Stimulated activated effector memory CD8-positive, alpha-beta T cell treated with anti-CD3 and anti-CD28 coated beads, Interleukin-12 subunit alpha, Interleukin-12 subunit beta, amount 100 ng/mL, for 72 hours (primary cell): ENCODE measurements around the gene DEPDC1B.
"Not testable (repeated sequence)": the region's sequence is repeated elsewhere in the genome, so short reads cannot be mapped to it uniquely, and the experiment has no call there.

Experiments
- ATAC-seq: fragments of 150-1000 bp; cut with Tn5 transposase; 2 replicates; pipeline ENCODE4 v1.10.0; 2021
- DNase-seq, 2 donors: peaks; one replicate each; pipeline ENCODE4 v3.0.0; 2021 to 2022; ENCODE audit warnings: low spot score in 2 of 2
- H3K27ac Mint-ChIP-seq: one replicate; pipeline ENCODE4 v1.8.0; 2022; ENCODE audit warnings: mild to moderate bottlenecking, mixed read lengths
- H3K36me3 Mint-ChIP-seq: one replicate; pipeline ENCODE4 v1.8.0; 2022; ENCODE audit warnings: mild to moderate bottlenecking, mixed read lengths
- H3K4me1 Mint-ChIP-seq: one replicate; pipeline ENCODE4 v1.8.0; 2022; ENCODE audit warnings: mixed read lengths
- H3K4me3 Mint-ChIP-seq: one replicate; pipeline ENCODE4 v1.8.0; 2022; ENCODE audit warnings: mild to moderate bottlenecking, mixed read lengths
- H3K9me3 Mint-ChIP-seq: one replicate; pipeline ENCODE4 v1.8.0; 2022; ENCODE audit warnings: mixed read lengths

Gene DEPDC1B

GRCh38 chr5:60699609-60700415 lies at the start of gene DEPDC1B:
DEPDC1B (minus strand) TSS chr5:60700166; CDS start chr5:60700093, 73 bp downstream.
- H3K36me3 Mint-ChIP-seq = no peaks in the 10 kb centered on the region
- peak within 1 kb of the TSS; percentile 88 for H3K4me3 Mint-ChIP-seq
- H3K27ac Mint-ChIP-seq = peak within 1 kb of the TSS; percentile 87

DNA sequence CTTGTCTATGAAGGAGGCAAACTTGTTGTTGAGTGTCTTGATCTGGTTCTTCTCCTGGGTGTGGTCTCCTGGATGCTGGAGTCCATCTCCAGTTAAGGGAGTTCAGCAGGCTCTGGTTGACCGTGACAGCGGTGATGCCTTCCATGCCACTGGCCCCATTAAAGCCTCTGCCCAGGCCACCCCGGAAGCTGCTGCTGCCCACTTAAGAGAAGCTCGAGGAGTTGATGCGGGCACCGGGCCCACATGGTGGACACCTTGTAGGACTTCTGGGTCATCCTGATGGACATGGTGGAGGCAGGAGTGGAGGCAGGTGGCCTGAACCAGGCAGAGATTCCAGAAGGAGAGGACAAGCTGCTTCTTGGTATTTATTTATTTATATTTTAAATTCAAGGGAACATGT lies 44.7 kb upstream of the DEPDC1B start:
- Mint-ChIP-seq H3K4me3 (no peak overlapping the region), H3K27ac (no peak overlapping the region), H3K4me1 (no peaks in the 10 kb centered on the region), H3K9me3 (peaks cover 8% of the 10 kb centered on the region), H3K36me3 (no peaks in the 10 kb centered on the region)
- DNase-seq = no peak
- peak; percentile 34 for ATAC-seq

More at GRCh38 chr5:60699609-60700415, at the start of gene DEPDC1B:
- Mint-ChIP-seq H3K4me1 (peaks cover 20% of the 10 kb centered on the region), H3K9me3 (no peaks in the 10 kb centered on the region)
- ATAC-seq = peak; percentile 99
- DNase-seq = peak; percentile 81 to 91

- DNase-seq (no peak), ATAC-seq (no peak)
- H3K9me3 Mint-ChIP-seq = peaks cover 10% of the 10 kb centered on the region
- no peak overlapping the region for H3K4me3 Mint-ChIP-seq
- no peaks in the 10 kb centered on the region for H3K4me1 Mint-ChIP-seq
- H3K36me3 Mint-ChIP-seq = no peaks in the 10 kb centered on the region
- no peak overlapping the region for H3K27ac Mint-ChIP-seq
Observed at GRCh38 chr5:60743511-60744314, 43.7 kb upstream of the DEPDC1B start.

DNA sequence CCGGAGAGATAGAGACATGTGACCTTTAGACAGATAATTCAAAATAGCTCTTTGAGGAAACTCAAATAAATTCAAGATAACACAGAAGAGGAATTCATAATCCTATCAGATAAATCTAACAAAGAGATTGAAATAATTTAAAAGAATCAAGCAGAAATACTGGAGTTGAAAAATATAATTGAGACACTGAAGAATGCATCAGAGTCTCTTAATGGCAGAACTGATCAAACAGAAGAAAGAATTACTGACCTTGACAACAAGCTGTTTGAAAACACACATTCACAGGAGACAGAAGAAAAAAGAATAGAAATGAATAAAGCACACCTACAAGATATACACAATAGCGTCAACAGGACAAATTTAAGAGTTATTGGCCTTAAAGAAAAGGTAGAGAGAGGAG lies 40.4 kb upstream of the DEPDC1B start:
- Mint-ChIP-seq H3K27ac (no peak overlapping the region), H3K4me3 (no peak overlapping the region), H3K36me3 (no peaks in the 10 kb centered on the region), H3K4me1 (no peaks in the 10 kb centered on the region), H3K9me3 (peaks cover 10% of the 10 kb centered on the region)
- no peak for ATAC-seq
- DNase-seq = no peak

- ATAC-seq (no peak), DNase-seq (no peak)
- Mint-ChIP-seq H3K4me3 (no peak overlapping the region), H3K4me1 (no peaks in the 10 kb centered on the region), H3K9me3 (peaks cover 10% of the 10 kb centered on the region), H3K36me3 (no peaks in the 10 kb centered on the region), H3K27ac (no peak overlapping the region)
Observed at GRCh38 chr5:60738933-60739332, 39.0 kb upstream of the DEPDC1B start.

GRCh38 chr5:60738461-60738860 lies 38.5 kb upstream of the DEPDC1B start:
- no peak overlapping the region for H3K27ac Mint-ChIP-seq
- no peak overlapping the region for H3K4me3 Mint-ChIP-seq
- DNase-seq (no peak), ATAC-seq (no peak)
- no peaks in the 10 kb centered on the region for H3K4me1 Mint-ChIP-seq
- no peaks in the 10 kb centered on the region for H3K36me3 Mint-ChIP-seq
- H3K9me3 Mint-ChIP-seq = peaks cover 10% of the 10 kb centered on the region

DNA sequence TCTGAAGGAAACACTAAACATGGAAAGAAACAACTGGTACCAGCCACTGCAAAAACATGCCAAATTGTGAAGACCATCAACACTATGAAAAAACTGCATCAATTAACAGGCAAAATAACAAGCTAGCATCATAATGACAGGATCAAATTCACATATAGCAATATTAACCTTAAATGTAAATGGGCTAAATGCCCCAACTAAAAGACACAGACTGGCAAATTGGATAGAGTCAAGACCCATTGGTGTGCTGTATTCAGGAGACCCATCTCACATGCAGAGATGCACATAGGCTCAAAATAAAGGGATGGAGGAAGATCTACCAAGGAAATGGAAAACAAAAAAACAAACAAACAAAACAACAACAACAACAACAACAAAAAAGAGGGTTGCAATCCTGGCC lies 30.9 kb upstream of the DEPDC1B start:
- not testable (repeated sequence) for ATAC-seq, DNase-seq, H3K4me1 Mint-ChIP-seq, H3K9me3 Mint-ChIP-seq, H3K4me3 Mint-ChIP-seq, H3K36me3 Mint-ChIP-seq, H3K27ac Mint-ChIP-seq

GRCh38 chr5:60727033-60727679 lies 27.2 kb upstream of the DEPDC1B start:
- H3K4me1 Mint-ChIP-seq = no peaks in the 10 kb centered on the region
- H3K27ac Mint-ChIP-seq = no peak overlapping the region
- peaks cover 5% of the 10 kb centered on the region for H3K9me3 Mint-ChIP-seq
- no peak overlapping the region for H3K4me3 Mint-ChIP-seq
- DNase-seq (no peak), ATAC-seq (no peak)
- no peaks in the 10 kb centered on the region for H3K36me3 Mint-ChIP-seq

DNA sequence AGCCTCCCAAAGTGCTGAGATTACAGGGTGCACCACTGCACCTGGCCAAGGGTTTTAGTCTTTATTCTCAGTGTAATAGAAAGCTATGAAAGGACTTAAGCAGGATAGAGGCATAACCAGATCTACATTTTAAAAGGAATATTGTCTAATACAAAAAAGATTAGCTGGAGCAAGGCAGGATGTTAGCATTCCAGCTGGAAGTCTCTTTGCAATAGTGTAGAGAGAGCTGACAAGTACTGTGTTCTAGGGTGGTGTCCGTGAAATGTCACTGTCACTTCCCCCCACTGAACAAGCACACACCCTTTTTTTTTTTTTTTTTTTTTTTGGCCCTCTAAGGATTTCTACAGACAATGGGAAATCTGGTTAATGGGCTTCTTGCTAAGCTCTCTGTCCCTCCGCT lies 24.2 kb upstream of the DEPDC1B start:
- no peaks in the 10 kb centered on the region for H3K36me3 Mint-ChIP-seq
- DNase-seq = no peak
- H3K9me3 Mint-ChIP-seq = no peaks in the 10 kb centered on the region
- no peak overlapping the region for H3K27ac Mint-ChIP-seq
- no peak for ATAC-seq
- H3K4me1 Mint-ChIP-seq = no peaks in the 10 kb centered on the region
- H3K4me3 Mint-ChIP-seq = no peak overlapping the region

DNA sequence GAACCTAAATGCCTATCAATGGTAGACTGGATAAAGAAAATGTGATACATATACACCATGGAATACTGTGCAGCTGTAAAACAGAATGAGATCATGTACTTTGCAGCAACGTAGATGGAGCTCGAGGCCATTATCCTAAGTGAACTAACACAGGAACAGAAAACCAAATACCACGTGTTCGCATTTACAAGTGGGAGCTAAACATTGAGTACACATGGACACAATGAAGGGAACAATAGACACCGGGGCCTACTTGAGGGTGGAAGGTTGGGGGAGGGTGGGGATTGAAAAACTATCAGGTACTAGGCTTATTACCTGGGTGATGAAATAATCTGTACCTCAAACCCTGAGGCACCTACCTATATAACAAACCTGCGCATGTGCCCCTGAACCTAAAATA lies 22.4 kb upstream of the DEPDC1B start:
- Mint-ChIP-seq H3K27ac (no peak overlapping the region), H3K4me1 (no peaks in the 10 kb centered on the region), H3K36me3 (no peaks in the 10 kb centered on the region), H3K4me3 (no peak overlapping the region), H3K9me3 (peaks cover 3% of the 10 kb centered on the region)
- ATAC-seq (no peak), DNase-seq (no peak)

DNA sequence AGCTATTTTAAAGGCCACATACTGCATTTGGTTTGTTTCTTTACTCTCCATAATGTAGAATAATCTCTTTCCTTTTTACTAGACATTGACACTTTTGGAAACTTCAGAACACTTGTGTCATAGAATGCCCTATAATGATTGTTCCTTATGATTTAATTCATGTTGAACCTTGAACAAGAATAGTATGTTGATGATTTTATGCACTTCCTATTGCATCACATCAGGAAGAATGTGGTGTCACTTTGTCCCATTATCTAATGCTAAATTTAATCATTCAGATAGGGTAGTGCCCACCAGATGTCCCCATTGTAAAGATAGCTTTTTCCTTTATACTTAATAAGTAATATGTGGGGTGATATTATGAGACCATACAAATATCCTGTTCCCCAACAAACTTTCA lies 19.4 kb upstream of the DEPDC1B start:
- ATAC-seq (no peak), DNase-seq (no peak)
- H3K27ac Mint-ChIP-seq = no peak overlapping the region
- no peaks in the 10 kb centered on the region for H3K4me1 Mint-ChIP-seq
- peaks cover 3% of the 10 kb centered on the region for H3K9me3 Mint-ChIP-seq
- no peaks in the 10 kb centered on the region for H3K36me3 Mint-ChIP-seq
- no peak overlapping the region for H3K4me3 Mint-ChIP-seq

DNA sequence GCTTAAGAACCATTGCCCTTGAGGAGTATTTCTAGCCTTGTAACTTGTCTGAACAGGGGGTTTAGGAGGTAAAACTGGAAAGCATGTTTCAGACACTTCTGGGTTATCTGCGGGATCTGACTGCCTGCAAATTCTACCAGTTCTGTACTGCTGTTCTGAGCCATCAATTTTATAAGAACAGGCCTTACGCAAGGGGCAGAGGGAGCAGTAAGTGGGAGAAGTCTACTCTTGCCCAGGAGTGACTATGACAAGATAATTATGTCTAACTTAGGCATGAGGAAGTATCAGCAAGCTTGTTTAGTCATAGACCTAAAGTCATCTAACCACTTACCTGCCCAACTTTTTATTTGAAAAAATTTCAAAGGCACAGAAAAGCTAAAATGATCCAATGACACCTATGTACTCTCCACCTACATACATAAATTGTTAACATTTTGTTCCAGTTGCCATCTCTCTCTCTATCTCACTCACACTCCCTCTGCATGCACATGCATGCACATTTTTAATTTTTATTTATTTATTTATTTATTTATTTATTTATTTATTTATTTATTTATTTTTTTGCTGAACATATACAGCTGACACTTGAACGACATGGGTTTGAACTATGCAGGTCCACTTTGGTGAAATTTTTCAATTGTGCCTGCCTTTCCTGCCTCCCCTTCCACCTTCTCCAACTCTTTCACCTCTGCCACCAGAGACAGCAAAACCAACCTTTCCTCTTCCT lies 18.4 kb upstream of the DEPDC1B start:
- DNase-seq (no peak), ATAC-seq (no peak)
- Mint-ChIP-seq H3K4me3 (no peak overlapping the region), H3K4me1 (no peaks in the 10 kb centered on the region), H3K36me3 (no peaks in the 10 kb centered on the region), H3K9me3 (peaks cover 3% of the 10 kb centered on the region), H3K27ac (no peak overlapping the region)

DNA sequence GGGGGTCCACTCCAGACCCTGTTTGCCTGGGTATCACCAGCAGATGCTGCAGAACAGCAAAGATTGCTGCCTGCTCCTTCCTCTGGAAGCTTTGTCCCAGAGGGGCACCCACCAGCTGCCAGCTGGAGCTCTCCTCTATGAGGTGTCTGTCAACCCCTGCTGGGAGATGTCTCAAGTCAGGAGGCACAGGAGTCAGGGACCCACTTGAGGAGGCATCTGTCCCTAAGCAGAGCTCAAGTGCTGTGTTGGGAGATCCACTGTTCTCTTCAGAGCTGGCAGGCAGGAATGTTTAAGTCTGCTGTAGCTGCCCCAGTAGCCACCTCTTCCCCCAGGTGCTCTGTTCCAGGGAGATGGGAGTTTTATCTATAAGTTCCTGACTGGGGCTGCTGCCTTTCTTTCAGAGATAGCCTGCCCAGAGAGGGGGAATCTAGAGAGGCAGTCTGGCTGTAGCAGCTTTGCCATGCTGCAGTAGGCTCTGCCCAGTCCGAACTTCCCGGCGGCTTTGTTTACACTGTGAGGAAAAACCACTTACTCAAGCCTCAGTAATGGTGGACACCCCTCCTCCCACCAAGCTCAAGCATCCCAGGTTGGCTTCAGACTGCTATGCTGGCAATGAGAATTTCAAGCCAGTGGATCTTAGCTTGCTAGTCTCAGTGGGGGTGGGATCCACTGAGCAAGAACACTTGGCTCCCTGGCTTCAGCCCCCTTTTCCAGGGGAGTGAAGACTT lies 15.4 kb upstream of the DEPDC1B start:
- not testable (repeated sequence) for H3K4me3 Mint-ChIP-seq, ATAC-seq, DNase-seq, H3K9me3 Mint-ChIP-seq, H3K27ac Mint-ChIP-seq, H3K36me3 Mint-ChIP-seq, H3K4me1 Mint-ChIP-seq

DNA sequence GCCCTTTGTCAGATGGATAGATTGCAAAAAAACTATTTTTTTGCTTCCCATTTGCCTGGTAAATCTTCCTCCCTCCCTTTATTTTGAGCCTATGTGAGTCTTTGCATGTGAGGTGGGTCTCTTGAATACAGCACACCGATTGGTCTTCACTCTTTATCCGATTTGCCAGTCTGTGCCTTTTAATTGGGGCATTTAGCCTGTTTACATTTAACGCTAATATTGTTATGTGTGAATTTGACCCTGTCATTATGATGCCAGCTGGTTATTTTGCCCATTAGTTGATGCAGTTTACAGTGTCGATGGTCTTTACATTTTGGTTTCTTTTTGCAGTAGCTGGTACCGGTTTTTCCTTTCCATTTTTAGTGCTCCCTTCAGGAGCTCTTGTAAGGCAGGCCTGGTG lies 13.0 kb upstream of the DEPDC1B start:
- H3K4me1 Mint-ChIP-seq = no peaks in the 10 kb centered on the region
- H3K36me3 Mint-ChIP-seq = no peaks in the 10 kb centered on the region
- ATAC-seq = no peak
- no peak overlapping the region for H3K4me3 Mint-ChIP-seq
- no peak overlapping the region for H3K27ac Mint-ChIP-seq
- no peak for DNase-seq
- H3K9me3 Mint-ChIP-seq = peaks cover 3% of the 10 kb centered on the region
